GM23248 (cell line): Measurements from ENCODE around the gene HOXC13. TPM values are rescaled to one million over a fixed set of nuclear protein-coding genes. Genes with fewer than 3 reads are reported as not detected.

Experiments used
- DNase-seq: peaks from one replicate; pipeline ENCODE4 v3.0.0-alpha.2; 2015
- H2AFZ ChIP-seq: fragments of 200-600 bp; sonication (generic); 2 replicates; pipeline ENCODE4 v1.6.1; 2016; ENCODE audit warnings: antibody characterized with exemption
- H3F3A ChIP-seq: fragments of 200-600 bp; sonication (generic); 2 replicates; pipeline ENCODE4 v1.6.1; 2016; ENCODE audit warnings: mild to moderate bottlenecking, antibody characterized with exemption, mixed run types; ENCODE audit not compliant: insufficient read depth
- H3K27ac ChIP-seq: fragments of 200-600 bp; sonication (generic); 2 replicates; pipeline ENCODE4 v1.5.1; 2016; ENCODE audit warnings: mild to moderate bottlenecking
- H3K27me3 ChIP-seq: fragments of 200-600 bp; sonication (generic); replicated peaks from 2 replicates; pipeline ENCODE4 v1.6.1; 2016; ENCODE audit warnings: mild to moderate bottlenecking; ENCODE audit not compliant: insufficient read depth
- H3K36me3 ChIP-seq: fragments of 200-600 bp; sonication (generic); 2 replicates; pipeline ENCODE4 v1.6.1; 2016; ENCODE audit warnings: low read depth, mild to moderate bottlenecking
- H3K4me1 ChIP-seq: fragments of 200-600 bp; sonication (generic); 2 replicates; pipeline ENCODE4 v1.6.1; 2016; ENCODE audit warnings: mild to moderate bottlenecking; ENCODE audit not compliant: insufficient read depth
- H3K4me2 ChIP-seq: fragments of 200-600 bp; sonication (generic); one replicate; pipeline ENCODE4 v1.6.1; 2016; ENCODE audit warnings: mild to moderate bottlenecking; ENCODE audit not compliant: unreplicated experiment
- H3K4me3 ChIP-seq: fragments of 200-600 bp; sonication (generic); 2 replicates; pipeline ENCODE4 v1.5.1; 2016; ENCODE audit warnings: mild to moderate bottlenecking
- H3K79me2 ChIP-seq: fragments of 200-600 bp; sonication (generic); 2 replicates; pipeline ENCODE4 v1.6.1; 2016; ENCODE audit warnings: mild to moderate bottlenecking; ENCODE audit not compliant: insufficient read depth
- H3K9ac ChIP-seq: fragments of 200-600 bp; sonication (generic); 2 replicates; pipeline ENCODE4 v1.6.1; 2016; ENCODE audit warnings: mild to moderate bottlenecking
- H3K9me2 ChIP-seq: fragments of 200-600 bp; sonication (generic); 2 replicates; pipeline ENCODE4 v1.6.1; 2016; ENCODE audit warnings: mixed run types, mild to moderate bottlenecking, moderate library complexity; ENCODE audit not compliant: insufficient read depth
- H3K9me3 ChIP-seq: fragments of 200-600 bp; sonication (generic); one replicate; pipeline ENCODE4 v1.6.1; 2017; ENCODE audit warnings: low read depth
- H4K20me1 ChIP-seq: fragments of 200-600 bp; sonication (generic); 2 replicates; pipeline ENCODE4 v1.6.0; 2016; ENCODE audit not compliant: insufficient read depth
- EZH2 ChIP-seq: fragments of 200-600 bp; sonication (generic); IDR thresholded peaks from 2 replicates; pipeline ENCODE4 v1.6.1; 2018; ENCODE audit warnings: antibody characterized with exemption, mild to moderate bottlenecking; ENCODE audit not compliant: insufficient read depth, poor library complexity, severe bottlenecking
- EZH2phosphoT487 ChIP-seq: fragments of 200-600 bp; sonication (generic); IDR thresholded peaks from 2 replicates; pipeline ENCODE4 v1.6.1; 2018; ENCODE audit warnings: antibody characterized with exemption, moderate library complexity, mild to moderate bottlenecking, low read depth; ENCODE audit not compliant: insufficient read depth
- WGBS, 2 experiments: methylation state at CpG; one replicate each; pipeline ENCODE4 v1.1.6; 2015 to 2017; ENCODE audit warnings: low lambda C conversion rate in 2 of 2, low coverage in 1 of 2; ENCODE audit errors: missing lambda C conversion rate in 2 of 2; 5-methylcytosine and 5-hydroxymethylcytosine counted together
- in situ Hi-C: fragments of 300-500 bp; cut with MboI; formaldehyde crosslinking; loops from 2 replicates; pipeline ENCODE4 v1.15.0; 2020
- polyA plus RNA-seq: library from polyadenylated mRNA; unstranded; fragments of >200 nt; fragmentation: Nextera tagmentation; extraction: Ambion mirVana; gene quantifications from 2 replicates; pipeline ENCODE4 v1.2.1, GENCODE V29; 2016
- total RNA-seq: library from RNA; depleted of rRNA; stranded (reverse); fragments of >200 nt; shearing (Covaris generic); gene quantifications from 2 replicates; pipeline ENCODE4 v1.2.3, GENCODE V29; 2014

The HOXC13 gene
- total and polyA plus RNA-seq, 2 experiments from 2014 or later = not detected

DNA sequence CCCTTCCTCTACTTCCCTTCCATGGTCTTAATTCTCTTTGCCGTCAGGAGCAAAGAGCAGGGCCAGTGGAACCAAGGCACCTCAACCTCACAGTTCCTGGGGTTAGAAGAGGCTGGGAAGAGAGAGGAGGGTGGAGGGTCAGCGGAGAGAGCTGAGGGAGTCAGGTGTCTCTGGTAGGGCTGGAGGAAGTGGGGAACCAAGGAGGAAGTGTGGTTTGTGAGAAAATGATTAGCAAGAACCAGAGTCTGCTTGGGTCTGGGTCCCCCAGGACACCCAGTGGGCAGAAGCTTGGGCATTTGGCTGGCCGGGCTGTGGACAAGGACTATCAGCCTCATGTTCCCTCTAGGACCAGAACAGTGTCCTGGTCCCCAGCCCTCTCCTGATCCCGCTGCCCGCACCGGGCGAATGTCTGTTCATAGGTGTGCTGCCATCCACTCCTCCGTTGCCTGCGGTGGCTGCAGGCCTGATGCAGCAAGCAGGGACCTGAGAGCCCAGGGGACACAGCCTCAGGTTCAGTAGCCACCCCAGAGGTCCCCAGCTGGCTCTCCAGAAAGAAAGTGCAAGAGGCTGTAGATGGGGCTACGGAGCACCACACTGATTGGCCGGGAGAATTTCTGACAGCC is 18.4 kb downstream of the HOXC13 start:
- Histone ChIP-seq H3K9ac (no peak overlapping the region), H3K4me2 (no peak overlapping the region), H3K4me1 (no peaks in the 10 kb centered on the region), H3F3A (no peaks in the 10 kb centered on the region), H3K36me3 (no peaks in the 10 kb centered on the region), H3K4me3 (no peak overlapping the region), H4K20me1 (no peaks in the 10 kb centered on the region), H3K9me3 (no peaks in the 10 kb centered on the region), H3K27me3 (peaks cover 100% of the 10 kb centered on the region), H2AFZ (no peak overlapping the region), H3K27ac (no peak overlapping the region), H3K9me2 (no peaks in the 10 kb centered on the region), H3K79me2 (no peaks in the 10 kb centered on the region)
- DNase-seq = no peak
- in situ Hi-C loops = no loop called here
- 3 to 10% methylated on average over 9 to 11 of the region's 11 CpGs for WGBS, 2 experiments
- TF ChIP-seq EZH2phosphoT487 (no peak), EZH2 (peak; percentile 21)

DNA sequence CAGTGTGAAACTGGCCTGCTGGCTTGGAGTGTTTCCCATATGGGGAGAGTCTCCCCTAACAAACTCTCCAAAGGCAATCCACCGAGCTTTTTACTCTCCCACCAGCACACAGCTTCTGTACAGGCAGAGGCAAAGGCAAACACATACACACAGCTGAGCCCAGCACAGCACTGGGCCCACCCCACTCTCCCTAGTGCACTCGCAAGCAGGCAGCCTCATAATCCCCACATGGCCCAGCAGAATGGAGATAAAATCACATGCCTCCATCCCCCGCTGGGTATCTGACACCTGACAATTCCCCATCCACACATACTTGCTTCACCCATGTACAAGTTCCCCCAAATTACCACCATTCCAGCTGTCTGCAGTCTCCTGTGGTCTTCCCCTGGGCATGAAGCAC is 19.5 kb downstream of the HOXC13 start:
- no peak overlapping the region for H3K9ac ChIP-seq
- in situ Hi-C loops = no loop called here
- H3K4me3 ChIP-seq = no peak overlapping the region
- no peak for DNase-seq
- H3K27ac ChIP-seq = no peak overlapping the region
- H3K4me1 ChIP-seq = no peaks in the 10 kb centered on the region
- H3K27me3 ChIP-seq = peaks cover 100% of the 10 kb centered on the region
- TF ChIP-seq EZH2 (no peak), EZH2phosphoT487 (no peak)
- no peaks in the 10 kb centered on the region for H4K20me1 ChIP-seq
- H3K4me2 ChIP-seq = no peak overlapping the region
- no peaks in the 10 kb centered on the region for H3K79me2 ChIP-seq
- no peaks in the 10 kb centered on the region for H3K36me3 ChIP-seq
- no peaks in the 10 kb centered on the region for H3F3A ChIP-seq
- no peak overlapping the region for H2AFZ ChIP-seq
- H3K9me2 ChIP-seq = no peaks in the 10 kb centered on the region
- 30 to 36% methylated on average over 3 of the region's 3 CpGs for WGBS, 2 experiments
- H3K9me3 ChIP-seq = no peaks in the 10 kb centered on the region

DNA sequence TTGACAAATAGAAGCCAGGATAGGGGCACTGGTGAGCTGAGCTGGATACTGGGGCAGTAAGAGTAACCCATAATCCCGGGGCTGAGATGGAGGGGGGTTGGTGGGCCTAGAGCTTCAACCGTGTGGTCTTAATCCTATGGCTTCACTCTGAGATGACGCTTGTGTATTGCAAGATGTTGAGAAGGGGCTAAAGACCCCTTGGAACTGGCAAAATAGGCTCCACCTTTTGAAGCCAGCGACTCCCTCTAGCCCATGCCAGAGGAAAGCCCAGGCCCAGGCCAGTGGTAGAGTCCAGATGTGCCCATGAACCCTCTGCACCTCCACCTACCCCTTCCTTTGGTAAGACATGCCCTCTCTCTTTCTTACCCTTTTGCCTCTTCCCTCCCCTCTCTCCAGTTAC is 20.7 kb downstream of the HOXC13 start:
- H4K20me1 ChIP-seq = no peaks in the 10 kb centered on the region
- no peak overlapping the region for H3K27ac ChIP-seq
- H3K4me1 ChIP-seq = no peaks in the 10 kb centered on the region
- WGBS, 2 experiments = 12 to 14% methylated on average over 4 of the region's 4 CpGs
- H3K9me2 ChIP-seq = no peaks in the 10 kb centered on the region
- H3K4me2 ChIP-seq = no peak overlapping the region
- in situ Hi-C loops = no loop called here
- no peak overlapping the region for H2AFZ ChIP-seq
- H3F3A ChIP-seq = no peaks in the 10 kb centered on the region
- no peaks in the 10 kb centered on the region for H3K79me2 ChIP-seq
- H3K9me3 ChIP-seq = no peaks in the 10 kb centered on the region
- TF ChIP-seq EZH2 (no peak), EZH2phosphoT487 (no peak)
- H3K36me3 ChIP-seq = no peaks in the 10 kb centered on the region
- peaks cover 100% of the 10 kb centered on the region for H3K27me3 ChIP-seq
- no peak overlapping the region for H3K9ac ChIP-seq
- H3K4me3 ChIP-seq = no peak overlapping the region
- DNase-seq = no peak

DNA sequence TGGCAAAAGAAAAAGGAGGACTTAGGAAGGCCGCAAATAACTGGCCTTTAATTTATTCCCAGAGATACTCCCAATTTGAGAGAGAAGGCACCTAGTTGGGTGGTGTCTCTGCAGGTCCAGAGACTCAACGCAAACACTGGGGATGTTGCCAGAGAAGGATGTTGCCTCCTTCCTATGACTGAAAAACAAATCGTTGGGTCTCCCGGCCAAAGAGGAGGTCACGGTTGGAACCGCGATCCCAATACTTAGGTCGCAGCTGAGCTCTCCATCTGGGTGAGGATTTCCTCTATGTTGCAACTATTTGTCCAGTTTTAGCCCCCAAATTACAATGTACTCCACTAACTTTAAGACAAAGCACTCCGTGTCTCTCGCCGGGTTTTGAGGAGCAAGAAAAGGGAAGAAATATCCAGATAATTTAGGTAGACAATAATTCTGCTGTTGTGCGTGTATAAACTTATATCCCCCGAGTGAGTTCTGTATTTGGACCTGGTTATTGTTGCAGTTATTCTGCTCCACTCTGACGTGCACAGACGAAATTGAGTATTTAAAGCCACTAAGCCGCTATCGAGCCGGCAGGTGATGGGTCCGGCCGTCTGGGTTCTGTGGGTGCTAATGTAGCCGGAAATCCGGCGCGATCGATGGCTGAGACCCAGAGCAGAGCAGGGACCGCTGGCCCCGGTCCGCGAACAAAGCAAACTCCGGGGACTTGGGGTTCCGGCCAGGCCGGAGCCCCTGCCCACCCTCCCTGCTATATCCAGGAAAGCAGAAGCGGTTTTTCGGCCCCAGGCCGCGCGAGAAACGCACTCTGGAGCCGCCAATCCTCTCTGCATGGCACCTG is 21.8 kb downstream of the HOXC13 start:
- WGBS, 2 experiments = 17 to 18% methylated on average over 34 to 35 of the region's 39 CpGs
- H3K27ac ChIP-seq = no peak overlapping the region
- H3K79me2 ChIP-seq = no peaks in the 10 kb centered on the region
- H3K9ac ChIP-seq = no peak overlapping the region
- in situ Hi-C loops = no loop called here
- H2AFZ ChIP-seq = no peak overlapping the region
- H3K36me3 ChIP-seq = no peaks in the 10 kb centered on the region
- peaks cover 100% of the 10 kb centered on the region for H3K27me3 ChIP-seq
- H3K9me2 ChIP-seq = no peaks in the 10 kb centered on the region
- no peak for DNase-seq
- no peaks in the 10 kb centered on the region for H4K20me1 ChIP-seq
- H3K9me3 ChIP-seq = no peaks in the 10 kb centered on the region
- H3K4me2 ChIP-seq = no peak overlapping the region
- no peaks in the 10 kb centered on the region for H3K4me1 ChIP-seq
- TF ChIP-seq EZH2 = peak; percentile 82
- TF ChIP-seq EZH2phosphoT487 = peak; percentile 80; the same call in 1 of the 2 replicates
- no peaks in the 10 kb centered on the region for H3F3A ChIP-seq
- H3K4me3 ChIP-seq = no peak overlapping the region
